GM12872 (cell line): ENCODE measurements around the gene OCA2.

Experiments
- TF ChIP-seq, protein P1 (sequence below): IDR thresholded peaks from 3 replicates; pipeline ENCODE4 v1.5.1; 2011; ENCODE audit warnings: low read depth, mild to moderate bottlenecking, low read length, moderate library complexity; ENCODE audit not compliant: insufficient read depth

The OCA2 gene

DNA sequence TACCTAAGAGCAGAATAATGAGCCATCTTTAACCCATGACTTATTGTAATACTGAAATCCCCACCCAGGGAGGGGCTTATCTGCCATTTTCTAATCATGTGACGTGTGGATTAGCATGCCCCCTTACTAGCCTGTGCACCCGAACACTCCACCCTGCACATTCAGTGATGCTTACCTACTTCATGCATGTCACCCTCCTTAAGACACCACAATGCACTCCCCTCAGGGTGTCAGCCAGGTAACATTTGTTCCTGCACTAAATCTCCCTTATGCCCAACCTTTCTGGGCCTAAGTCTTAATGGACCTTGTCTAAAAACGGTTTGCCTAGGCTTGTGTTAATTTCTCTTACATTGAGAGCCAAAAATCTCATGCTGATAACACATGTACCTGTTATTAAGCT, 336.6 kb downstream of the OCA2 start:
- TF ChIP-seq, protein P1, sequence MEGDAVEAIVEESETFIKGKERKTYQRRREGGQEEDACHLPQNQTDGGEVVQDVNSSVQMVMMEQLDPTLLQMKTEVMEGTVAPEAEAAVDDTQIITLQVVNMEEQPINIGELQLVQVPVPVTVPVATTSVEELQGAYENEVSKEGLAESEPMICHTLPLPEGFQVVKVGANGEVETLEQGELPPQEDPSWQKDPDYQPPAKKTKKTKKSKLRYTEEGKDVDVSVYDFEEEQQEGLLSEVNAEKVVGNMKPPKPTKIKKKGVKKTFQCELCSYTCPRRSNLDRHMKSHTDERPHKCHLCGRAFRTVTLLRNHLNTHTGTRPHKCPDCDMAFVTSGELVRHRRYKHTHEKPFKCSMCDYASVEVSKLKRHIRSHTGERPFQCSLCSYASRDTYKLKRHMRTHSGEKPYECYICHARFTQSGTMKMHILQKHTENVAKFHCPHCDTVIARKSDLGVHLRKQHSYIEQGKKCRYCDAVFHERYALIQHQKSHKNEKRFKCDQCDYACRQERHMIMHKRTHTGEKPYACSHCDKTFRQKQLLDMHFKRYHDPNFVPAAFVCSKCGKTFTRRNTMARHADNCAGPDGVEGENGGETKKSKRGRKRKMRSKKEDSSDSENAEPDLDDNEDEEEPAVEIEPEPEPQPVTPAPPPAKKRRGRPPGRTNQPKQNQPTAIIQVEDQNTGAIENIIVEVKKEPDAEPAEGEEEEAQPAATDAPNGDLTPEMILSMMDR: no peak

DNA sequence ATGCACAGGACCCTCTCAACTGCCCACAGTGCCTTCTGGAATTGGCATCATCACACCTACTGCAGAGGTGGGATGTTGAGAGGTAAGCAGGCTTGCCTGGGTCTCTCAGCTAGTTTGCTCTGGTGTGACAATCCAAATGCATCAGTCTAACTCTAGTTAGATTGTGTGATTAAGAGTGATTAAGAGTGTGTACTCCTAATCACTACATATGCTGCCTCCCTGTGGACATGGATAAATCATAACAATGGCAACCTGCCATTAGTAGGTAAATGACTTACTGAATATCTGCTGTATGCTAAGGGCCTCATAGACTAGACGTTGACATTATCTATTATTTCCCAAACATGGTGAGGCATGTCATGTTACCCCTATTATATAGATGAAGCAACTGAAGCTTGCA, 342.1 kb downstream of the OCA2 start:
- TF ChIP-seq, protein P1: no peak

DNA sequence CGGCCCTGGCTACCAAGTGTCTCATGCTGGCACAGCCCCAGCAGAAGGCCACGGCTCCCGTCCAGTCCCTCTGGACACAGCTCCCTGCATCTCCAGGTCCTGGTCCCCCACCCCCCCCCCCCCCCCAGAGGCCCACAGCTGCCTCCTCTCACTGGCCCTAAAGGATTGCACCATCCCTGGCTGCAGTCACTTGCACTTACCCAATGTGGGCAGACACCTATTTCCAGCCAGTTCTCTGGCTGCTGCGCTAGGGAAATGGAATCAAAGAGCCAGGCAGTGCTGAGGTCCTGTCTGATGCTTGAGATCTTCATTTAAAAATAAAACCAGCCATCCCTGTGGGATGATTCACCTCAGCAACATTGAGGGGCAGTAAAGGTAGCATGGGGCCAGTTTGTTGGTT, 346.4 kb downstream of the OCA2 start:
- TF ChIP-seq, protein P1: no peak

DNA sequence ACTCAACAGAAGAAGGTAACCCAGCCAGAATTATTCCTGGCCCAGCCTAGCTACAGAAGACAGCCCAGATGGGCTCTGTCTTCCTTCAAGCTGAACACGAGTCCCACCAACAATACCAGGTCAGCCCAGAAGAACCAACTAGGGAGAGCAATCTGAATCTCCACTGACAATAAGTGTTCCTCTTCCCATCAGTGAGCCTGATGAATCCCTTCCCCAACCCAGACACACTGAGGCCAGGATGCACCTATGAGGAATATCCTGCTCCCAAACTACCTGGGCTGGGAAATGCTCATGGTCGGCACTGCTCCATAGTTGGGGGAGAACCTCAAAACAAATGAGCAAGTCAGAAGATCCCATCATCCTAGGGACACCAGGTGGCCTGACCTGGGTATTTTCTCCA, 351.1 kb downstream of the OCA2 start:
- TF ChIP-seq, protein P1: no peak

DNA sequence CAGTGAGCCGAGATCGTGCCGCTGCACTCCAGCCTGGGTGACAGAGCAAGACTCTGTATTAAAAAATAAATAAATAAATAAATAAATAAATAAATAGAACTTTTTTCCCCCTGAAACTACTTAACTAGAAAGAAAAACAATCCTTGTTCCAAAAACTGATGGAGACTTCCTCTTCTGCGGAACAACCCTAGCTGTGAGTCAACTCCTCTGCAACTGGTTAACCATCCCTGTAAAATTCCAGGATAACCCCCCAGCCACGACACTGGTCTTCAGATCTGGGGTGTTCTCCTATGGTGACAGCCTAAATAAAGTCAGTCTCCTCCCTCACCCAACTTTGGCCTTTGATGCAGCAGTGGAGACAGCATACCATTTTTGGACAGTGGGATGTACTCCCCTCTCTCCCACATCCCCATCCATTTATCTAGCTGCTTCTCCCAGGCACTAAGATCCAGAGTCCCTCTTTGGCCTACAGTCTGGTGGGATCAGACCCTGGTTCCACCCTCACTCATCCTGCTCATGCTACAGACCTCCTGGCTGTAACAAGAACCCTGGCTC, 352.6 kb downstream of the OCA2 start:
- TF ChIP-seq, protein P1: no peak

DNA sequence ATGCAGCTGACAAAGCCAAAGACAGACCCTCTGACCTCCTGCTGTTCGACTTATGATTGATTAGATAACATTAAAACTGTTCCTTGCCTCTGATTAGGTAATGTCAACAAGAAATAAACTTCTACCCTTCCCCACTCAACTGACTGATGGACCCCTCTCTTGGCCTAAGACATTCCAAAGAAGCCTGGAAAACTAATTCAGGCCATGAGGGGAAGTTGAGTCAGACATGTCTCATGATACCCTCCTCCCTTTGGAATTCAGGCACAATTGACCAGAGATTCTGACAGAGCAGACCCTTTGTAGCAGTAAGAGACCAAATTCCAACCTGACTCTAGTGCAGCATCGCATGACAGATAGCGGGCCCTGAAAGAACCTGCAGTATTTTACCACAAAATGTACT, 354.5 kb downstream of the OCA2 start:
- TF ChIP-seq, protein P1: no peak

DNA sequence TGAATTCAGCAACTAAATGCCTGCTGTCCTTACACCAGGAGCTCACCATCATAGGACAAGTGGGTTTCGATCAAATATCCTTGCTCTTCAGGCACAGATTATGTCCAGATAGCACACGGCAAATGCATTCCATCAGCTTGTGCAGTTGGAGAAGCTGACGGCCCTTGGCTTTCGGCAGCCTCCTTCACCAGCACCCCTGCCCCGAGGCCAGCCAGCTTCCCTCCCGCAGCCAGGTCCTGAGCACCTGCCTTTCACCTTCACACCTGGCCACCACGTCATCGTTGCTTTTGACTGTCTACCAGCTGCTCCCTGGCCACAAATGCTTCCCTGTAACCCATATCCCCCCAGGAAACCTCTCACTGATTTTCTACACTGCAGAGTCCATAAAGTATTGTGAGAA, 355.5 kb downstream of the OCA2 start:
- TF ChIP-seq, protein P1: no peak
